Measurements from ENCODE around the gene ACTBL2. TPM values are rescaled to one million over a fixed set of nuclear protein-coding genes. Genes with fewer than 3 reads are reported as not detected.

ACTBL2 gene
- total and polyA plus RNA-seq, 2 of the 13 experiments (the other 11 are each of a cell fraction or from before 2014, with no cell fraction given), result not detected

GRCh38 chr5:57468481-57469163 lies 14.0 kb downstream of the ACTBL2 start:
- Histone ChIP-seq H3K36me3 (replicated peaks in 1 of 2; ENCODE audit: control insufficient read depth in 1 of 2, insufficient read depth in 2 of 2, low read length in 2 of 2) (no peaks in the 10 kb centered on the region), H3K79me2 (ENCODE audit: insufficient read depth, low read length) (no peaks in the 10 kb centered on the region), H3K4me3 (replicated peaks in 1 of 3; ENCODE audit: insufficient read depth in 1 of 3, low read depth in 2 of 3, low read length in 3 of 3) (no peak overlapping the region), H3K27ac (ENCODE audit: extremely low read length, insufficient read depth, low read length) (no peak overlapping the region), H3K27me3 (ENCODE audit: control insufficient read depth in 1 of 2, insufficient read depth in 2 of 2, low read length in 2 of 2) (peaks cover 1 to 5% of the 10 kb centered on the region in 2 experiments; a peak in 2 of 5 replicates), H3K9me3 (ENCODE audit: low read length) (no peaks in the 10 kb centered on the region), H3K4me1 (ENCODE audit: insufficient read depth, low read length) (no peaks in the 10 kb centered on the region), H3K4me2 (ENCODE audit: low read depth, low read length) (no peak overlapping the region), H2AFZ (ENCODE audit: low read length) (no peak overlapping the region), H3K9ac (ENCODE audit: insufficient read depth, low read depth, low read length) (no peak overlapping the region), H4K20me1 (ENCODE audit: insufficient read depth, low read length) (no peaks in the 10 kb centered on the region)
- no peak for TF ChIP-seq NR2F2 (IDR thresholded peaks at IDR 0.05; ENCODE audit: borderline replicate concordance, low read depth)
- no peak for TF ChIP-seq HCFC1 (IDR thresholded peaks at IDR 0.05; ENCODE audit: low read depth, low read length)
- no peak for TF ChIP-seq KLF16 (CRISPR knock-in tag; IDR thresholded peaks at IDR 0.05)
- TF ChIP-seq ZNF691 (CRISPR knock-in tag; IDR thresholded peaks at IDR 0.05; ENCODE audit: borderline replicate concordance, low read depth), result no peak
- no peak for TF ChIP-seq ZNF232 (CRISPR knock-in tag; IDR thresholded peaks at IDR 0.05; ENCODE audit: borderline replicate concordance)
- TF ChIP-seq ZNF614 (CRISPR knock-in tag; IDR thresholded peaks at IDR 0.05; ENCODE audit: borderline replicate concordance), result no peak
- TF ChIP-seq SP2 (CRISPR knock-in tag; IDR thresholded peaks at IDR 0.05), result no peak
- no peak for TF ChIP-seq MZF1 (CRISPR knock-in tag; IDR thresholded peaks at IDR 0.05; ENCODE audit: borderline replicate concordance)
- TF ChIP-seq ARNT (IDR thresholded peaks at IDR 0.05), result no peak
- no peak for TF ChIP-seq ZBTB34 (CRISPR knock-in tag; IDR thresholded peaks at IDR 0.05)
- TF ChIP-seq ASH2L (IDR thresholded peaks at IDR 0.05; ENCODE audit: insufficient read length, low read depth, low read length), result no peak
- FAIRE-seq, result no peak
- CTCF ChIA-PET (ENCODE audit: low intra/inter-chr PET ratio, low total read pairs), result no interaction called here
- ATAC-seq, result no peak
- intact Hi-C loops (cut with micrococcal nuclease; ENCODE audit: unreplicated experiment), result no loop called here
- 13% methylated on average over 5 of the region's 5 CpGs for WGBS (ENCODE audit: low lambda C conversion rate)
- DNase-seq (ENCODE audit: low spot score), result no peak
- in situ Hi-C loops (cut with HindIII; ENCODE audit: extremely low pct_ligation_motif_present, low pct_unique_long_range_greater_than_20kb), result no loop called here
- POLR2A ChIA-PET, result no interaction called here
- BruUV-seq (replicated peaks), result no TSS peak

Data from HepG2 (cell line).